ENCODE results near the gene GCGR.

Gene GCGR

GRCh38 chr17:81812571-81813370 lies 8.8 kb downstream of the GCGR start:
- DNase-seq: no peak

GRCh38 chr17:81813371-81813684 lies 9.4 kb downstream of the GCGR start:
- DNase-seq: no peak

- DNase-seq: no peak
Measured at GRCh38 chr17:81813861-81814683, 10.1 kb downstream of the GCGR start.

GRCh38 chr17:81814748-81815645 lies 11.0 kb downstream of the GCGR start:
- DNase-seq: no peak

- DNase-seq: no peak
Measured at GRCh38 chr17:81815646-81815986, 11.7 kb downstream of the GCGR start.

- no peak for DNase-seq
Measured at GRCh38 chr17:81817758-81818147, 13.8 kb downstream of the GCGR start.

GRCh38 chr17:81819708-81820107 lies 15.8 kb downstream of the GCGR start:
- no peak for DNase-seq

GRCh38 chr17:81821147-81821546 lies 17.2 kb downstream of the GCGR start:
- DNase-seq: no peak

GRCh38 chr17:81821603-81822311 lies 17.8 kb downstream of the GCGR start:
- no peak for DNase-seq

- no peak for DNase-seq
Measured at GRCh38 chr17:81822312-81822637, 18.3 kb downstream of the GCGR start.

- DNase-seq: no peak
Measured at GRCh38 chr17:81822996-81823819, 19.3 kb downstream of the GCGR start.

- no peak for DNase-seq
Measured at GRCh38 chr17:81823820-81824550, 20.0 kb downstream of the GCGR start.

GRCh38 chr17:81824595-81824994 lies 20.6 kb downstream of the GCGR start:
- no peak for DNase-seq

- no peak for DNase-seq
Measured at GRCh38 chr17:81825841-81826466, 22.0 kb downstream of the GCGR start.

- no peak for DNase-seq
Measured at GRCh38 chr17:81828656-81829055, 24.7 kb downstream of the GCGR start.

GRCh38 chr17:81829858-81830257 lies 25.9 kb downstream of the GCGR start:
- DNase-seq: no peak

- DNase-seq: no peak
Measured at GRCh38 chr17:81831563-81831956, 27.6 kb downstream of the GCGR start.

GRCh38 chr17:81831957-81832607 lies 28.1 kb downstream of the GCGR start:
- no peak for DNase-seq

GRCh38 chr17:81832608-81833159 lies 28.7 kb downstream of the GCGR start:
- no peak for DNase-seq
